Fibroblast of pulmonary artery (primary cell): ENCODE results near the gene FAP.

Experiments used
- DNase-seq: peaks from one replicate; pipeline ENCODE4 v3.0.0-alpha.2; 2010; ENCODE audit warnings: low read depth
- H3K4me3 ChIP-seq: replicated peaks from 2 replicates; pipeline ENCODE4 v1.5.1; 2011; ENCODE audit warnings: low read depth, mild to moderate bottlenecking, control low read depth, low read length, moderate library complexity
- CTCF ChIP-seq: IDR thresholded peaks from 2 replicates; pipeline ENCODE4 v1.5.1; 2011; ENCODE audit warnings: mild to moderate bottlenecking, control low read depth, low read length, inconsistent platforms; ENCODE audit errors: missing control alignments

Gene FAP

GRCh38 chr2:162244541-162245031 lies 1.3 kb upstream of the FAP start:
- H3K4me3 ChIP-seq = no peak overlapping the region
- DNase-seq = peak; percentile 93
- TF ChIP-seq CTCF = no peak

- DNase-seq = no peak
- TF ChIP-seq CTCF = no peak
- peak overlapping the region; percentile 67 for H3K4me3 ChIP-seq
Observed at GRCh38 chr2:162243715-162244114, 470 bp upstream of the FAP start.

- peak overlapping the region; percentile 67 for H3K4me3 ChIP-seq
- TF ChIP-seq CTCF = no peak
- DNase-seq = peak; percentile 91
Observed at GRCh38 chr2:162242586-162243280, 512 bp downstream of the FAP start.

GRCh38 chr2:162241571-162241970 lies 1.7 kb downstream of the FAP start:
- peak; percentile 25 for DNase-seq
- peak overlapping the region; percentile 67 for H3K4me3 ChIP-seq
- no peak for TF ChIP-seq CTCF

GRCh38 chr2:162234620-162235462 lies 8.4 kb downstream of the FAP start:
- no peak overlapping the region for H3K4me3 ChIP-seq
- no peak for TF ChIP-seq CTCF
- DNase-seq = no peak

- TF ChIP-seq CTCF = no peak
- peak; percentile 81 for DNase-seq
- no peak overlapping the region for H3K4me3 ChIP-seq
Observed at GRCh38 chr2:162233197-162233596, 10.0 kb downstream of the FAP start.
